ENCODE results near the gene RNU5D-1. TPM values are rescaled to one million over a fixed set of nuclear protein-coding genes. Genes with fewer than 3 reads are reported as not detected.

RNU5D-1 gene
- total RNA-seq, 4 donors from 2014 or later: not detected

DNA sequence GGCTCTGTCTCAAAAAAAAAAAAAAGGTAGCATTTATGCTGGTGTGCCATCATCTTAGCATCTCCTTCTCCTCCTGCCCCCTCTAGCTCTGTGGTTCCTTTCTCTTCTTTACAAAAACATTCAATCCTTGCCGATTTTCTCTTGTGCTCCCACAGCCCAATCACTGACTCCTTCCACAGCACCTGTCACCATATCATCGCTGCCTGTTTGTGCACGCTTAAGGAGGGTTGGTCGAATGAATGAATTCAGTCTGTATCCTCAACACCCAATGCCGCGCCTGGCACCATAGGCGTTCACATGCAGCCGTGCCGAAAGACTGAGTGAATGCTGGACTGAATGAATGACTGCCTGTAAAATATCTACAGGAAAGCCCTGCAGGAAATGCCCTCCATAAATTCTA is 7.9 kb downstream of the RNU5D-1 start:
- intact Hi-C loops (cut with DNase I; ENCODE audit: low total_unique reads): no loop called here
- 74 to 79% methylated on average over 9 of the region's 9 CpGs for WGBS, 2 donors
- TF ChIP-seq POLR2A (IDR thresholded peaks at IDR 0.05): no peak
- TF ChIP-seq, protein P1, sequence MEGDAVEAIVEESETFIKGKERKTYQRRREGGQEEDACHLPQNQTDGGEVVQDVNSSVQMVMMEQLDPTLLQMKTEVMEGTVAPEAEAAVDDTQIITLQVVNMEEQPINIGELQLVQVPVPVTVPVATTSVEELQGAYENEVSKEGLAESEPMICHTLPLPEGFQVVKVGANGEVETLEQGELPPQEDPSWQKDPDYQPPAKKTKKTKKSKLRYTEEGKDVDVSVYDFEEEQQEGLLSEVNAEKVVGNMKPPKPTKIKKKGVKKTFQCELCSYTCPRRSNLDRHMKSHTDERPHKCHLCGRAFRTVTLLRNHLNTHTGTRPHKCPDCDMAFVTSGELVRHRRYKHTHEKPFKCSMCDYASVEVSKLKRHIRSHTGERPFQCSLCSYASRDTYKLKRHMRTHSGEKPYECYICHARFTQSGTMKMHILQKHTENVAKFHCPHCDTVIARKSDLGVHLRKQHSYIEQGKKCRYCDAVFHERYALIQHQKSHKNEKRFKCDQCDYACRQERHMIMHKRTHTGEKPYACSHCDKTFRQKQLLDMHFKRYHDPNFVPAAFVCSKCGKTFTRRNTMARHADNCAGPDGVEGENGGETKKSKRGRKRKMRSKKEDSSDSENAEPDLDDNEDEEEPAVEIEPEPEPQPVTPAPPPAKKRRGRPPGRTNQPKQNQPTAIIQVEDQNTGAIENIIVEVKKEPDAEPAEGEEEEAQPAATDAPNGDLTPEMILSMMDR (IDR thresholded peaks at IDR 0.05): no peak
- DNase-seq (ENCODE audit: low spot score in 2 of 2): no peak
- no peak overlapping the region for H3K4me3 ChIP-seq (ENCODE audit: low read depth, poor library complexity, severe bottlenecking)

DNA sequence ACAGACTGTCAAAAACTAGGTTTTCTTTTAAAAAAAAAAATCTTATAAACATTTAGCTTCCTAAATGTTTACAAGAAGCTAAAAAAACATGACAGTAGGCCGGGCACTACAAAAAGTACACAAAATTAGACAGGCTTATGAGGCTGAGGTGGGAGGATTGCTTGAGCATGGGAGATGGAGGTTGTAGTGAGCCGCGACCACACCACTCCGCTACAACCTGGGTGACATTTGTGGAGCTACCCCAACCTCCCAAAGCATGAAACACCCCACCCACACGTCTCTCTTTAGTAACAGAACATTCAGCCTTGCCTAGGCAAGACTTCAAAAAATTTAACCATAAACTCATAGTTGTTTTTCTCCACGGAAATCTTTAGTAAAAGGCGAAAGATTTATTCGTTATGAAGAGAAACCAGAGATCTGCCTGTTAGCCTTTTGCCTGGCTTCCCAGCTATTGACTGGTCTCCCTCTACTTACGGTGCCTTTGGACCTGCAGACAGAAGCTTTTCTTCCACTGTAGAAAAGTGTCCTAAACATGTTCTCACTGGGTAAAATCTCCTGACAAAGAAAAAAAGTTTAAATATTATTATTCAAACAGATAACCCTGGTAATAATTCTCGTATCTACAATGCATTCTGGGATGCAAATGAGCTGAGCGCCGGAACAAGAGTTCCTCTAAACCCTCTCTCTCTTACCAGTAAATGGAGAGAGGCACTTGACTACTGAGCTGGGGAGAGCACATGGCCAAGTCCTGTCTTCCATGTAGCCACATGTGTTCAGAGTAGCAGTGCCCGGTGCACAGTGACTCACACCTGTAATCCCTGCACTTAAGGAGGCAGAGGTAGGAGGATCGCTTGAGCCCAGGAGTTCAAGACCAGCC is 9.2 kb downstream of the RNU5D-1 start:
- no peak for DNase-seq (ENCODE audit: low spot score in 2 of 2)
- intact Hi-C loops (cut with DNase I; ENCODE audit: low total_unique reads): no loop called here
- WGBS, 2 donors: 44 to 58% methylated on average over 14 of the region's 14 CpGs
- no peak overlapping the region for H3K4me3 ChIP-seq (ENCODE audit: low read depth, poor library complexity, severe bottlenecking)
- peak in 1 of 2 donors; percentile 48 for TF ChIP-seq POLR2A (IDR thresholded peaks at IDR 0.05)
- TF ChIP-seq, protein P1 (IDR thresholded peaks at IDR 0.05): no peak

DNA sequence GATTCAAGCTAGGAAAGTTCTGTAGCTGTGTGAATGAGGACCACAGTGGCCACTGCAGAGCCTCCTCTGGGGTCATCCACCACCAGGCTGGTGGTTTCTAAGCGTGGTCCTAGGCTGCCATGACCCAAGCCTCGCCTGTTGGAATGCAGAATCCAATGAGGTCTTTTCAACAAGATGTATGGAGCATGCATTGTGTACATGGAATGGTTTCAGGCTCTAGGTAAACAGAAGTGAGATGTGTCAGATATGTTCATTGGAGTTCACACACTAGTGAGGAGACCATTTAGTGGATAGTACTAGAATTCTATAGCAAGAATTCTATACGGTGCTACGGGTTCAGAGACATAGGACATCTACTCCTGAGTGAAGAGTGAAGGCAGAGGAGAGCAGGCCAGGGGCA is 10.7 kb downstream of the RNU5D-1 start:
- intact Hi-C loops (cut with DNase I; ENCODE audit: low total_unique reads): no loop called here
- no peak for DNase-seq (ENCODE audit: low spot score in 2 of 2)
- no peak for TF ChIP-seq POLR2A (IDR thresholded peaks at IDR 0.05)
- TF ChIP-seq, protein P1 (IDR thresholded peaks at IDR 0.05): no peak
- H3K4me3 ChIP-seq (ENCODE audit: low read depth, poor library complexity, severe bottlenecking): no peak overlapping the region
- WGBS, 2 donors: 82 to 89% methylated on average over 4 of the region's 4 CpGs

DNA sequence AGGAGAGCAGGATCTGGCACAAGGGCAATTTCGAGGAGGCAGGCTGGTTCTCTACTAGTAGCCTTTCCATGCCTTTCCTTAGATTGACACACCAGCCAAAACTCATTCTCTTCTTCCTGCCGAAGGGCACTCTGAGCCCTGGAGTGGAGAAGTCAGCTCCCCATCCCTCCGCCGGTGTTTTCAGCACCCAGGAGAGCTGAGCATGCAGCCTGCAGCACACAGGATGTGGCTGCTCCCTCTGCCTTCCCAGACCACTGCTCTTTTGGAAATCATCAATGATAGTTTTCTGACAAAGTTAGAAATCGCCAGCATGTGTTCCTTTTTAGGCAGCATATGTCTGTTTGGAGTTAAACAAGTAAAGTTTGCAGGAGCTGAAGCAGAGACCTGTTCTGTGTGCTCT is 11.7 kb downstream of the RNU5D-1 start:
- no peak overlapping the region for H3K4me3 ChIP-seq (ENCODE audit: low read depth, poor library complexity, severe bottlenecking)
- no peak for DNase-seq (ENCODE audit: low spot score in 2 of 2)
- WGBS, 2 donors: 46 to 55% methylated on average over 5 of the region's 5 CpGs
- TF ChIP-seq, protein P1 (IDR thresholded peaks at IDR 0.05): no peak
- no peak for TF ChIP-seq POLR2A (IDR thresholded peaks at IDR 0.05)
- intact Hi-C loops (cut with DNase I; ENCODE audit: low total_unique reads): no loop called here

DNA sequence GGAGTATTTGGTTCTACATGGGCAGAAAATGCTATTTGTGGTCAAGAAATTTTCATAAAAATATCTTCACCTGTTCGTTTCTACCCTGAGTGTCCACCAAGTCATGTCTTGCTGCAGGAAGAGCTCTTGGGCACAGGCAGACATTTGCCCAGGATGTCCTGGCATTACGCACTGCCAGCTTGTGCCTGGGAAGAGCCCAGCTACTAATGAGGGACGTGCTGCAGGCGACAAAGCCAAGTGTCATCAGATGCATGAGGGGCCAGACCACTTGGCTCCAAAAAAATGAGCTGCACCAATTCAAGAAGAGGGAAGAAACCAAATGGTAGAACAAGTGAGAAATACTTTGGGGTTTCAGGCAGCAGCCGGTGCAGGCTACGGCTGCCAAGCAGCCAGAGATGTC is 12.9 kb downstream of the RNU5D-1 start:
- no peak overlapping the region for H3K4me3 ChIP-seq (ENCODE audit: low read depth, poor library complexity, severe bottlenecking)
- TF ChIP-seq POLR2A (IDR thresholded peaks at IDR 0.05): no peak
- TF ChIP-seq, protein P1 (IDR thresholded peaks at IDR 0.05): no peak
- DNase-seq (ENCODE audit: low spot score in 2 of 2): no peak
- WGBS, 2 donors: 68 to 79% methylated on average over 6 of the region's 6 CpGs
- intact Hi-C loops (cut with DNase I; ENCODE audit: low total_unique reads): no loop called here

All from lower leg skin (tissue), 4 donors.